ENCODE measurements around the gene FAM131A.

Gene FAM131A

GRCh38 chr3:184389935-184390528, 52.6 kb downstream of the FAM131A start:
- TF ChIP-seq, protein P1, sequence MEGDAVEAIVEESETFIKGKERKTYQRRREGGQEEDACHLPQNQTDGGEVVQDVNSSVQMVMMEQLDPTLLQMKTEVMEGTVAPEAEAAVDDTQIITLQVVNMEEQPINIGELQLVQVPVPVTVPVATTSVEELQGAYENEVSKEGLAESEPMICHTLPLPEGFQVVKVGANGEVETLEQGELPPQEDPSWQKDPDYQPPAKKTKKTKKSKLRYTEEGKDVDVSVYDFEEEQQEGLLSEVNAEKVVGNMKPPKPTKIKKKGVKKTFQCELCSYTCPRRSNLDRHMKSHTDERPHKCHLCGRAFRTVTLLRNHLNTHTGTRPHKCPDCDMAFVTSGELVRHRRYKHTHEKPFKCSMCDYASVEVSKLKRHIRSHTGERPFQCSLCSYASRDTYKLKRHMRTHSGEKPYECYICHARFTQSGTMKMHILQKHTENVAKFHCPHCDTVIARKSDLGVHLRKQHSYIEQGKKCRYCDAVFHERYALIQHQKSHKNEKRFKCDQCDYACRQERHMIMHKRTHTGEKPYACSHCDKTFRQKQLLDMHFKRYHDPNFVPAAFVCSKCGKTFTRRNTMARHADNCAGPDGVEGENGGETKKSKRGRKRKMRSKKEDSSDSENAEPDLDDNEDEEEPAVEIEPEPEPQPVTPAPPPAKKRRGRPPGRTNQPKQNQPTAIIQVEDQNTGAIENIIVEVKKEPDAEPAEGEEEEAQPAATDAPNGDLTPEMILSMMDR (IDR thresholded peaks at IDR 0.05; ENCODE audit: control insufficient read depth, insufficient read depth, low read depth, low read length, missing control alignments): no peak
- DNase-seq (ENCODE audit: low read depth): no peak
- no peak overlapping the region for H3K4me3 ChIP-seq (ENCODE audit: control insufficient read depth, low read depth, low read length)

DNA sequence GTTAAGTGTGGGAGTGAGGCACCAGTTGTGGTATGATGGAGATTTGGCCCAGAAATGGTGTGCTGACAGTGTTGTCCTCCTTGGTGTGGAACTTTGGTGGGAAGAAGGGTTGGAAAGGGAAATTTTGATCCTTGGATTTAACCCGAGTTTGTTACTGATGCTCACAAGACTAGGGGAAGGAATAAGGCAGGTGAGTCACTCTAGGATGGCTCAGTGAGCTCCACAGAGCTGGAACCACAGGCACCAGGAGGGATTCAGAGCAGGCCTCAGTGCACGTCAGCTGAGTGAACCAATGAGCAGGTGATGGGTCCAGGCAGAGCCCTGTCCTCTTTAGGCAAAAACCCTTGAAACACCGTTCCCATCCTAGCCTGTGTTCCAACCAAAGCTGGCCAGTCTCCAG, 53.9 kb downstream of the FAM131A start:
- no peak for DNase-seq (ENCODE audit: low read depth)
- no peak overlapping the region for H3K4me3 ChIP-seq (ENCODE audit: control insufficient read depth, low read depth, low read length)
- TF ChIP-seq, protein P1 (IDR thresholded peaks at IDR 0.05; ENCODE audit: control insufficient read depth, insufficient read depth, low read depth, low read length, missing control alignments): no peak

DNA sequence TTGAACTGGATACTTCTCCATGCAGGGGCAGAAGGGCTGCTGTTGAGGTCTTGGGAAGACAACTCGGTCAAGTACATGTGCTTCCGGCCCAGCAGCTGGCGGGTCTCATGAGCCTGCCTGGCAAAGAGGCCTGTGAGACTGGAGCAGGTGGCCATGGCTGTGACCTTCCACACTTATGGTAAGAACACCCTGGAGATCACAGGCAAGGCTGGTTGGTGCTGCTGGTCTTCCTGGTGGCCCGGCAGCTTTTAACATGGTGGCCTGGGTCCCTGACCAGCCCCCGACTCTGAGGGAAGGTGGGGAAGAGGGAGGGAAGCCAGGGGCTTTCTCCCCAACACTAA, 57.9 kb downstream of the FAM131A start:
- no peak overlapping the region for H3K4me3 ChIP-seq (ENCODE audit: control insufficient read depth, low read depth, low read length)
- TF ChIP-seq, protein P1 (IDR thresholded peaks at IDR 0.05; ENCODE audit: control insufficient read depth, insufficient read depth, low read depth, low read length, missing control alignments): no peak
- DNase-seq (ENCODE audit: low read depth): no peak
